Colon (tissue), 2 donors: ENCODE measurements around the gene PLAAT3.
A peak's percentile ranks its signal among the peaks of the same experiment; 100 is the strongest.
"Not testable (repeated sequence)": the region's sequence is repeated elsewhere in the genome, so short reads cannot be mapped to it uniquely, and the experiment has no call there.

Experiments used
- FAIRE-seq: peaks from 2 replicates; lab custom pipeline; 2012; peaks lifted over from hg19 to GRCh38; lab: Jason Lieb, UNC
- donor health status: control.
- donor health status: control.

PLAAT3 gene

DNA sequence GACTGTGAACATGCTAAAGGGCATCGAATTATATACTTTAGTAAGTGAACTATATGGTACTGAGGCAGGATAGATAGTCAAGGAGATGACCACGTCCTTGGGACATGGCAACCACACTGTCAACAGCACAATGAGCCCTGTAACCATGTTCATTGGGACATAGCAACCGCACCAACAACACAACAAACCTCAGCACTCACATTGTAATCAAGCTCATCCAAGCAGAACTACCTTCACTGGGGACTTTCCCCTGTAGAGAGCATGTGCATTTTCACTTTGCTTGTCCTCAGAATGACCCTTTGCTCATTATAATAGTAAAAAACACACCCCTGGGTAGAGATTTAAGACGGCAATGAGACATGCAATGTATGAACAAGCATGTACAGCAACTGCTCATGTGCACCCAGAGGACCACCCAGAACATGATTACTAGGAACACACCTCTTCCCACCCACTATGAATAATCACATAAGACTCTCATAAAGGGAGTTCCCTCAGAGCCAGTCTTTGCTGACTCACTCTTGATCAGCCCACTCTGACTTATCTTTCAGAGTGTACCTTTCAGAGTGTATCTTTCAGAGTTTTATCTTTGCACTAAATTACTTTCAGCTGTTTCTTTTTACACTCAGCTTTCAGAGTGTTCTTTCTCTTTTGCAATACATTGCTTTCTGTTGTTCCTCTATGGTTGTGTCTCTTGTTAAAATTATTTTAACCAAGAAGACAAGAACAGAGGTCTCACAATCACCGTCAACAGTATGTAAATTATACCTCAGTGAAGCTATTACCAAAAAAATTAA is 47.0 kb downstream of the PLAAT3 start:
- peak; percentile 83 for FAIRE-seq

DNA sequence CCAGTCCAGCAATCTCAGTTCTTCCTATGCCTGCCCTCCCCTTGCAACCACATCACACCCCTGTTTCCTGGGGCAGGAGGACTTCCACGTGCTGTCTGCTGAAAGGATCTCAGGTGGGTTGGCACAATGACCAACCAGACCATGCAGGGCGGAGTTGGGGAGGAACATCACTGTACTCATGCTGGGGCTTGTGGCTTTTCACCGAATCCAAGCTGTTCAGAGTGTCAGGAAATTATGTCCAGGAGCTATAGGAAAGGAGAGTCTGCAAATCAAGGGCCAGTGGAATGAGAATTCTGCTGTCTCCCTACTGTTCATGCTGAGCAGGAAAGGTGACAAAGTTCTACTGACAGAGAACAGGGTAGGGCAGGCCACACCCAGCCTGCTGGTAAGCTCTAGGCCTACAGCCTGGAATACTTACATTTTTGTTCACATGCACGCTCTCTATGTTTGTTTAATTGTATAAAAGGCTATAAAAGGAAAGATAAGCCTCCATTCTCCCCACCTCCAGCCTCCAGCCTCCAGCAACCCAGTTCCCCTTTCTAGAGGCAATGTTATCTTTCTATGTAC is 49.4 kb downstream of the PLAAT3 start:
- FAIRE-seq: no peak

DNA sequence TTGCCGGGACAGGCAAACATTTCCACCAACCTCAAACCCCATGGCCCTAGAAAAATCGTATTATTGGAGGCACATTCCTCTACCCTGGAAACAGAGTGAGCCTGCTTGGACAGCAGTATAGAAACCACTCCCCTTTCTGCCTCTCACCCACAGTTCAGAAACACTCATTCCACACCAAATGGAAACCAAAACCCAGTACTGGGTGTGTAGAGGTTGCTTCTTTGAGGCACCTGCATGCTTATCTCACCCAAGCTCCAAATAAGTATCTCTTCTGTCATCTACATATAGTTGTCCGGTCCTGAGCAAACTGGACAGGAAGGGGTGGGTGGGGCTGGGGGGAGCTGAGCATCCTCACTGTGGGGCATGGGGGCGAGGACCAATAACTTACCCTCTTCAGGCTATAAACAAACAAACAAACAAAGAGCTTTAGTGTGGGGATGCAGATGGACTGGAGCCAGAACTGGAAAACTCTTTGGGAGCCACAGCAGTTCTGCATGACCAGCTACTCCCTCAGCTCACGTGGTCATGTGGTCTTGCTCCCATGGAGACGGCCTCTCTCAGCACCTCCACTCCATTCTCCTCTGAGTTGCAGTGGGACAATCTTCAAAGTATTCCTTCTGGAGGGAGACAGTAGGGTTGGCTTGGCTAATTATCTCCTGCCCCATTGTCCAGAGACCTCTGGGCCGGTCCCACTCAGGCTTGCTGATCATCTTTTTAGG is 50.0 kb downstream of the PLAAT3 start:
- no peak for FAIRE-seq

DNA sequence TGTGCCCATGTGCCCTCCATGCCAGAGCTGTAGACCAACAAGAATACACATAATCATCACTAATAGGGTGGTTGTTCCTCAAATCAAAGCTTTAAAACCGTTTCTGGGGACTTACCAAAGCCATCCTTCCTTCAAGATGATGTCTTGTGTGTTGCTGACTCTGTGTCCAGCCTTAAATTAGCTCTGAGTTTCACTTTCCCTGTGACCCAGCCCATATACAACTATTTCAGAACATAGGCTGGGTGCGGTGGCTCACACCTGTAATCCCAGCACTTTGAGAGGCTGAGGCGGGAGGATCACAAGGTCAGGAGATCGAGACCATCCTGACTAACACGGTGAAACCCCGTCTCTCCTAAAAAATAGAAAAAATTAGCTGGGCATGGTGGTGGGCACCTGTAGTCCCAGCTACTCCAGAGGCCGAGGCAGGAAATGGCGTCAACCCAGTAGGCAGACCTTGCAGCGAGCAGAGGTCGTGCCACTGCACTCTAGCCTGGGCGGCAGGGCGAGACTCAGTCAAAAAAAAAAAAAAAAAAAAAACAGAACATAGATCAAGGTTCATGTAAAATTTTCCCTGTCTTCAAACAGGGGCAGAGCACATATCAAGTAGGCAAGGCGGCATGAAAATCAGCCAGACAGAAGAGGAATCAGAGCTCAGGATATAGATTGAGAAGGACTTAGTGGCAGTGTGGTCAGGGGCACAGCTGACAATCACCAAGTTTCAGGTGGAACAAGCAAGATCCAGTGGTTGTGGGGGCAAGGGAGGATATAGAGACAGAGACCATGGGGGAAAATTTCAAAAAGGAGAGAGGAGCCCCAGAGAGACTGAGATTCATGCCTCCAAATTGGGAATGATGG is 50.8 kb downstream of the PLAAT3 start, which contains the start of gene PLAAT2:
Gene PLAAT2, minus strand, starts transcription at position 179 of the 855 bp plus-strand sequence. Its CDS starts 55 bp downstream, at position 124.
- FAIRE-seq: no peak

DNA sequence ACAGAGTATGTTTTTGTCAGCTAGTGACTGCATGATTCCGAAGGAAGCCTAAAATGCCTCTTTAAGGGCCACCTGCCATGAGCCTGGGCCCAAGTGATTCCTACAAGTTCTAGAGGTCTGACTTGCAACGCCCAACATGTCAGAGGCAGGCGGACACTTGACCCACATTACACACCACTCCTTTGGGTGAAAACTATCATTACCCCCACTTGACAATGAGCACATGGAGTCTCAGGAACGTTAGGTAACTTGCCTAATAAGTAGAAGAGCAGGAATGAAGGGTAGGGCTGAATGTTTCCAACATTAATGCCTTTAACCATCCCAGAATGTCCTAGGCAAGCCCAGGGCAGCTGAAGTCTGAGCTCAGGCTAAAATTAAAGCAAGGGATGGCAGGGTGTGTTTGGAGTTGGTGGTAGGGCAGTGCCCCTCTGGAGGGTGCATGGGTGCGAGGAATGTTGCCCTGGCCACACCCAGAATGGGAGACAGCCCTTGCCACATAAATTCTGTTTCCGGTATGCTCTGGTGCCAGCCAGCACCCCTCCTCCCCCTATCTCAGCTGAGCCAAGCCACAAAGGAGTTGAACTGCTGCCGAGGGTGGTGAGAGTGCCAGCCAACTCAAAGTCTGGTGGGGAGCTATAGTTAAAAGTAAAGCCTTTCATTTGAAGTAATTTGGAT is 53.6 kb downstream of the PLAAT3 start:
- no peak for FAIRE-seq

DNA sequence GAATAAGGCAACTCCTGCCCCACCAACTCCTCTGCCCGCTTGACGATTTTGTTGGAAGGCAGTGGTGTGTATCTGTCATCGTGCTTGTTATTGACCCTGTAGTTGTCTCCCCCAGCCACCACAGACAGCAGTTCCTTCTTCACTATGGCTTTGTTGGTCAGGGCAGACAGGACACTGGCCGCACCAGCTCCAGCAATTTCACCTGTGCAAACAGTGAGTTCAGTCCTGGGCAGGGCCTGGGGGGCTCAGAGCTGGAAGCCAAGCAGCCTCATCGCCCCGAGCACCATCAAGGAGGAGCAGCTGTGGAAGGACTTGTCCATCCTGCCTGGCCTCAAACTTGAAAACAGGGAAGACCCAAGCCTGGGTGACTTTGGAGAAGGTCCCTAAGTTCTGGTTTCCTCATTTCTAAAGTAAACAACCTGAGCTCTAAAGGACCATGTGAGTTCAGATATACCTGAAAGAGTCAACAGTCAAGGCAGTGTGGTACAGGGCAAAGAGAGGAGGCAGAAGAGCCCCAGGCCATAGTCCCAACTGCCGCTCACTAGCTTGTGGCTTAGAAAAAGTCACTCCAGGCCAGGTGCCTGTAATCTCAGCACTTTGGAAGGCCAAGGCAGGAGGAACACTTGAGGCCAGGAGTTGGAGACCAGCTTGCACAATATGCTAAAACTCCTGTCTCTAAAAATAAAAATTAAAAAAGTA is 55.6 kb downstream of the PLAAT3 start:
- FAIRE-seq: no peak

DNA sequence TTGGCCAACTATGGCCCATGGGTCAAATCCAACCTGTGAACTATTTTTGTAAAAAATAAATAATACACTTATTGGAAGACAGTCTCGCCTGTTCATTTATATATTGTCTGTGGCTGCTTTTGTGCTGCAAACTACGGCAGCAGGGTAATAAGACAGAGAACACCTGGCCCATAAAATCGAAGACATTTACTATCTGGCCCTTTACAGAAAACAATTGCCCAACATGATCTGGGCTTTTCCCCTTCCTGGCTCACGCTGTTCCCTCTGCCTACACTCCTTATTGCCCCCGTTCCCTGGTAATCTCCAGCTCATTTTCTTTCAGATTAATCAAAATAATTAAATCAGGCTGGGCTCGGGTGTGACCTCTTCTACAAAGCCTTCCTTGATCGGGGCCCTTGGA is 56.7 kb downstream of the PLAAT3 start:
- no peak for FAIRE-seq

DNA sequence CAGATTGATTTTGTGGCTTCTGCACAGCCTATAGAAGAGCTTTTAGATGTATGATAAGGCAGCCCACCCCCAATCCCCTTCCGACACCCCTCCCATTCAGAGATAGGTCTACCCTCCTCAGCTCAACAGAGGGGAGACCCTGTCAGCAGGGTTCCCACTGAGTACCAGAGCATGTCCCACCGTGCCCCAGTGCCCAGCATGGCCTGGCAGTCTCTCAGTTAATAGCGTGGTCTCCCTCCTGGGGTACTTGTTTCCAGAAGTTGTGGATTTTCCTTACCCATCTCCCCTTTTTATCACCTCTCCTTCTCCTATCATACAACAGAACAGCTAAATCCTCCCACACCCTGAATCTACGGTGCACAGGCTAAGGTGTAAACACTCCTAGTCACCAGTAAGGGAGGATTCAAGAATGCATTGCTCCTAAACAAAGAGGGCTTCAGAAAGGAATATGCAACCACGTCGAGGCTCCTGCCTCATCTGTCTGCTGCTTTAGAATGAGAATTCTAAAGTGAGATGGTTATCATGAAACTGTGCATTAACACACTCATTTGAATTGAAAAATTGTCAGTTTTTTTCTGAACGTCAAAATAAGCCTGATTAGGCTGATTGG is 57.7 kb downstream of the PLAAT3 start:
- no peak for FAIRE-seq

DNA sequence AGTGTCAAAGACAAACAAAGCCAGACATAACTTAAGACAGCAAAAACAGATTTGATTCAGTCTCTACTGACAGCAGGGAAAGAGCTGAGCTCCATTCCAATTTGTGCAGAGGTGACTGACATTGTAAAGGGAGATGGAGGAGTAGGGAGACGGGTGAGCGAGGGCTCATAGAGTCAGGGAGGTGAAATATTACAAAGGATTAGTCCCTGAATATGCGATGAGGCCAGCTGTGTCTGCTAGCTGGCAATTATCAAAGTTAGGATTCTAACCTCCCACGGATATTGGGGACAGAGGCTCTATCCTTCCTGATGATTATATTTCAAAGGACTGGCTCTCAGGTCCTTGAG is 59.4 kb downstream of the PLAAT3 start:
- FAIRE-seq: no peak

DNA sequence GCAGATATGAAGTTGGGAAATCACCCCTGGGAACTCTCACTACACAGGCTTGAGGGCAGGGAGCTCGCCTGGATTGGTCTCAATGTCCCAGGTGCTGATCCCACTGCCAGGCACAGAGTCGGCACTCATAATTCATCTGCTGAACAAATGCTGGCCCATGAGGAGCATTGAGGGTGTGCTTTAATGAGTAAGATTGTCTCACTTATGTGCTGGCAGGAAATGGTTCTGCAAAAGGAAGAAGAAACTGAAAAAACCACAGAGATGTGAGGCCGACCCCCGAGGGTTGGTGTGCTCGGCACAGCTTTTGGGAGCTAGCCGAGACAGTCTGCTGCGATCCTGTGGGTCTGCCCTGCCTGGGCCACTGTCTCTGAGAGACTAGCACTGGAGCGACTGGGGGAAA is 60.5 kb downstream of the PLAAT3 start:
- no peak for FAIRE-seq

DNA sequence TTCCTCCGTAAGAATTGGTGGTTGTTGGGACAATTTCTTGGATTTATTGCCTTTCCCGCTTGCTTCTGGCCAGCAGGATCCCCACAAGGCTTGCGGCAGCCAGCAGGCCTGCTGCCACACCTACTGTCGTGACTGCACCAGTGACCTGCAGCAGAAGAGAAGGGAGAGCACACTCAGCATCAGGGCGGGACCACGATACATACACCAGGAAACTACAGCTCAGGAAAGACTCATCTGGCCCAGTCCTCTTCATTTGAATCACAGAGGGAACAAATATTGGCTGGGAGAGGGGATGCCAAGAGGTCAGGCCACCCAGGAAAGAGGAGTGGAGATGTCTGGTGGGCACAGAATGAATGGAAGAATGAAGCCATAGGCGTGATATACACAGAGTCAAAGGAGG is 61.3 kb downstream of the PLAAT3 start:
- FAIRE-seq: no peak

DNA sequence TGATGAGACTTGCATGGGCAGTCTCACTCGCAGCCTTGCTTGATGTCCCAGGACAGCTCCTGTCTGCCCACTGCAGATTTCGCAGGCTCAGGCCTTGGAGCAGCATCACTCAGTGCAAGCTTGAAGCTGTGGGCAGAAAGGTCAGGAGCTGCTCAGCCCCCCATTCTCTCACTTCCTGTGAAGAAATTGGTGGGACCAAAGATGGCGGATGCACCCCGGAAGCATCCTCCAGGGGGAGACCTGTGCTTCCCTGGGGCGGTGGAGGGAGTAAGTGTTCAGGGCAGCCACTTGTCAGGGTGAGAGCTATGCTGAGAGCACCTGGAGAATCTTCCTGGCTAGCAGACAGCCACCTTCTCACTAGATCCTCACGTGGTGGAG is 62.4 kb downstream of the PLAAT3 start:
- no peak for FAIRE-seq

DNA sequence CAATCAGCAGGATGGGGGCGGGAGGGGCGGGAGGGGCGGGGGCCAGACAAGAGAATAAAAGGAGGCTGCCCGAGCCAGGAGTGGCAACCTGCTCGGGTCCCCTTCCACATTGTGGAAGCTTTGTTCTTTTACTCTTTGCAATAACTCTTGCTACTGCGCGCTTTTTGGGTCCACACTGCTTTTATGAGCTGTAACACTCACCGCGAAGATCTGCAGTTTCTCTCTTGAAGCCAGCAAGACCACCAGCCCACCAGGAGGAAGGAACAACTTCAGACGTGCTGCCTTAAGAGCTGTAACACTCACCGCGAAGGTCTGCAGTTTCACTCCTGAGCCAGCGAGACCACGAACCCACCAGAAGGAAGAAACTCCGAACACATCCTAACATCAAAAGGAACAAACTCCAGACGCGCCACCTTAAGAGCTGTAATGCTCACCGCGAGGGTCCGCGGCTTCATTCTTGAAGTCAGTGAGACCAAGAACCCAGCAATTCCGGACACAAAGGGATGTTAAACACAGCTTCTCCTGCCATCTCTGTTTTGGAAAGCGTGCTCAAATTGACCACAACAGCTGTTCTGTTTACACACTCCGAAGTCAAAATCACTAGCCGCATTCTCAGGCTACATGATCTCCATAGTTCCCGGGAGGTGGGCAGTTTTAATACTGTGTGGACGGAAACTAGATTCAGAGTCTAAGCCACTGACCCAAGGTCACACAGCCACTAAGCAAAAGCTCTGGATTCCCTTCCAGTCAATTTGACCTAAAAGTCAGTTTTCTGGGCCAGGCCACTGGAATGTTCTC is 62.9 kb downstream of the PLAAT3 start:
- FAIRE-seq: no peak

DNA sequence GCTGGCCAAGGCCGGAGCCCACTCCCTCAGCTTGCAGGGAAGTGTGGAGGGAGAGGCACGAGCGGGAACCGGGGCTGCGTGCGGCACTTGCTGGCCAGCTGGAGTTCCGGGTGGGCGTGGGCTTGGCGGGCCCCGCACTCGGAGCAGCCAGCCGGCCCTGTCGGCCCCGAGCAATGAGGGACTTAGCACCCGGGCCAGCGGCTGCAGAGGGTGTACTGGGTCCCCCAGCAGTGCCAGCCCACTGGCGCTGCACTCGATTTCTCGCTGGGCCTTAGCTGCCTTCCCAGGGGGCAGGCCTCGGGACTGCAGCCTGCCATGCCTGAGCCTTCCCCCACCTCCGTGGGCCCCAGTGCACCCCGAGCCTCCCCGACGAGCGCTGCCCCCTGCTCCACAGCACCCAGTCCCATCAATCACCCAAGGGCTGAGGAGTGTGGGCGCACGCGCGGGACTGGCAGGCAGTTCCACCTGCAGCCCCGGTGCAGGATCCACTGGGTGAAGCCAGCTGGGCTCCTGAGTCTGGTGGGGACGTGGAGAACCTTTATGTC is 64.0 kb downstream of the PLAAT3 start:
- FAIRE-seq: not testable (repeated sequence)

DNA sequence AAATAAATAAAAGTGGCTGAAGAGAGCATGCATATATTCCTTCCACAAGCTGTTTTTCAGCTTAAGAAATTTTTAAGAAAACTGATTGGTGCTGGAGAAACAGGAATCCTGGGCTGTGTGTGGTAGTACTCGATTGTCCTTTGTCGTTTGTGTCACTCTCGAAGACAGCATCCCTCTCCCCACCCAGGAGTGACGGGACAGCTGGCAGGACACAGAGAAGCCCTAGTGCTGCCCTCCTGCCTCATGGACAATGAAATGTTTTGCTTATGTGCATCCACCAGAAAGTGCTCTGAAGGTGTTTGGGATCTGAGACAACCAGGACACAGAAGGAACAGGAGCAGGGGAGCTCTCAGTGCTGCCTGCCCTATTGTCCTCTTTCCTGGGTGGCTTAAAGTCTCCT is 64.8 kb downstream of the PLAAT3 start:
- no peak for FAIRE-seq

DNA sequence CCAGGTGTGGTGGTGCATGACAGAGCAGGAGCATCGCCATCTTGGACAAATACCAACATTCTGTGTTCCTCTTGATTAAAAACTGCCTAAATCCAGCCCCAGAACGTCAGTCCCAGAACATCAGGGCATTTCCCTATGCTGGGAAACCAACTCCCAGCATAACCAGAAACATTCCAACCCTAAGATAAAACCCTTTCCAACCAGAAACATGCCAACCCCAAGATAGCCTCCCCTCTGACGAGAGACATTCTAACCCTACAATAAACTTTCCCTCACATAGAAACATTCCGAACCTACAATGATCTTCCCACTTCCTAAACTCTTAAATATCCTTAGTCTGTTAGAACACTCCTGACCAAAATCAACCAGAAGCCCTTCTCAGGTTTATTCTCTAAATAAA is 66.1 kb downstream of the PLAAT3 start:
- FAIRE-seq: no peak

DNA sequence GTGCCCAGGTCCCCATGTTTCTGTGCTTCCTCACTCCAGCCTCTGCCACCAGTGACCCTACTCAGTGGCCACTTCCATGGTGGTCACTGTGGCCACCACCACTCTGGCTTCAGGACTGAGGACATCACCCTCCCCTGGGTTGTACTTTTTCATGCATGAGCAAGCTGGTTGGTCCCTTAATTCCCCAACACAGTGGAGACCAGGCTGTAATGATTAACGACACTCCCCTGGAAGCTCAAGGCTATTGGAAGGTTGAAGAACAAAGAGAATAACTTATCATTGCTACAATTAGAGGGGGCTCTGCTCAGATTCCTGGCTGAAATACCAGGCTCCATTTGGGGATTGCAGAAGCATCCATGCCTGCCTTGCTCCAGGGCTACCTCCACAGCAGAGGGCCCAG is 67.2 kb downstream of the PLAAT3 start:
- FAIRE-seq: no peak

DNA sequence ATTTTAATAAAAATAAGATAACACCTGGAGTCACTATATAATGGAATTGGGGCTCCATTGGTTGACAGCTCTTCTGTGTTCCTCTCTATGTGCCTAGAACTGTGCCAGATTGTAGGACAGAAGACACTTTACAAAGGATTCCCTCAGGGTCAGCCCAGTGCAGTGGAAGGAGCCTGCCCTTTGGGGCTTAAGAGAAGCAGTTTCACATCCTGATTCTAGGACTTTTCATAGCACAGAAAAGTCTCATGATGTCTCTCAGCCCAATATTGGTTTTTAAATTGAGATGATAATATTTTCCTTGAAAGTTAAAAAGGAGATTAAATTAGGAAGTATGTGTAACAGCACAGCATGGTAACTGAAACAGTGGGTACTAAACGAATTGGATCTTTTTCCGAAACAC is 70.5 kb downstream of the PLAAT3 start:
- FAIRE-seq: no peak

DNA sequence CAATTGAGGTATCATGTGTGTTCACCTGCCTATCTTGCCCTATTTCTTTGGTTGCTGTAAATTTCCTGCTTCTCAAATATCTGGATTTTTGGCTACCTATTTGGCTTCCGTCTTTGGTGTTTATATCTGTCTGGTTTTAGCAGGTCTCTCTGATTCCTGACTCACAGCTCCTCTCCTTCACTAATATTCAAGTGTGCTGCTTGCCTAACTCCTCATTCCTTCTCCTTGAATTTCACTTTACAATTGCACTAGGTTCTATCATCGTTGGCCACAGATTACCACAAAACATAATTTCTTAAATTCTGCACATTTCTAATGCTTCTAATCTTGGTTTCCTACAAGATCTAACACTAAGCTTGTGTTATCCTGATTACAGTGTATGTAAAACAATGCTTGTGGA is 71.7 kb downstream of the PLAAT3 start:
- not testable (repeated sequence) for FAIRE-seq
